GM23338 (cell line): Measurements from ENCODE around the gene ZSWIM9. TPM values are rescaled to one million over a fixed set of nuclear protein-coding genes. Genes with fewer than 3 reads are reported as not detected.

Source experiments
- ATAC-seq: fragments of 200-7000 bp; cut with Tn5 transposase; 3 replicates; pipeline ENCODE4 v1.9.1; 2020
- DNase-seq: peaks from one replicate; pipeline ENCODE4 v3.0.0-alpha.2; 2015; ENCODE audit warnings: low spot score
- H2AFZ ChIP-seq: fragments of 200-600 bp; sonication (generic); 2 replicates; pipeline ENCODE4 v1.8.0; 2016; ENCODE audit warnings: antibody characterized with exemption, mild to moderate bottlenecking, moderate library complexity
- H3F3A ChIP-seq: fragments of 200-600 bp; sonication (generic); replicated peaks from 2 replicates; pipeline ENCODE4 v1.8.0; 2017; ENCODE audit warnings: antibody characterized with exemption, mixed run types, low read depth
- H3K27ac ChIP-seq: fragments of 200-600 bp; sonication (generic); 2 replicates; pipeline ENCODE4 v1.6.1; 2016; ENCODE audit warnings: low read depth
- H3K27me3 ChIP-seq: fragments of 200-600 bp; sonication (generic); 2 replicates; pipeline ENCODE4 v1.8.0; 2016; ENCODE audit warnings: mild to moderate bottlenecking, mixed run types, moderate library complexity; ENCODE audit not compliant: insufficient read depth
- H3K36me3 ChIP-seq: fragments of 200-600 bp; sonication (generic); 2 replicates; pipeline ENCODE4 v1.8.0; 2016; ENCODE audit warnings: mild to moderate bottlenecking; ENCODE audit not compliant: insufficient read depth
- H3K4me1 ChIP-seq: fragments of 200-600 bp; sonication (generic); 2 replicates; pipeline ENCODE4 v1.8.0; 2016; ENCODE audit warnings: mild to moderate bottlenecking, moderate library complexity; ENCODE audit not compliant: insufficient read depth
- H3K4me2 ChIP-seq: fragments of 200-600 bp; sonication (generic); 2 replicates; pipeline ENCODE4 v1.7.1; 2017; ENCODE audit warnings: mixed run types
- H3K4me3 ChIP-seq: fragments of 200-600 bp; sonication (generic); 2 replicates; pipeline ENCODE4 v1.6.1; 2016; ENCODE audit warnings: mixed run types
- H3K79me2 ChIP-seq: fragments of 200-600 bp; sonication (generic); replicated peaks from 2 replicates; pipeline ENCODE4 v1.8.0; 2017; ENCODE audit warnings: mild to moderate bottlenecking; ENCODE audit not compliant: insufficient read depth
- H3K9me2 ChIP-seq: fragments of 200-600 bp; sonication (generic); 2 replicates; pipeline ENCODE4 v1.8.0; 2017; ENCODE audit not compliant: insufficient read depth
- H4K20me1 ChIP-seq: fragments of 200-600 bp; sonication (generic); replicated peaks from 2 replicates; pipeline ENCODE4 v1.8.0; 2017; ENCODE audit warnings: mild to moderate bottlenecking; ENCODE audit not compliant: insufficient read depth
- H3K27ac Mint-ChIP-seq: 2 replicates; pipeline ENCODE4 v1.8.0; 2020; ENCODE audit warnings: inconsistent platforms, mild to moderate bottlenecking, moderate library complexity, mixed read lengths
- H3K27me3 Mint-ChIP-seq: 3 replicates; pipeline ENCODE4 v1.8.0; 2022; ENCODE audit warnings: low read depth, mild to moderate bottlenecking, moderate library complexity, mixed read lengths, inconsistent platforms; ENCODE audit not compliant: insufficient read depth, poor library complexity
- H3K36me3 Mint-ChIP-seq: 3 replicates; pipeline ENCODE4 v1.8.0; 2021; ENCODE audit warnings: low read depth, mild to moderate bottlenecking, inconsistent platforms, moderate library complexity, mixed read lengths
- H3K4me1 Mint-ChIP-seq: 3 replicates; pipeline ENCODE4 v1.8.0; 2020; ENCODE audit warnings: mild to moderate bottlenecking, inconsistent platforms, mixed read lengths
- H3K4me3 Mint-ChIP-seq: 3 replicates; pipeline ENCODE4 v1.8.0; 2021; ENCODE audit warnings: moderate library complexity, mild to moderate bottlenecking, inconsistent platforms, mixed read lengths
- H3K9me3 Mint-ChIP-seq: 3 replicates; pipeline ENCODE4 v1.8.0; 2020; ENCODE audit warnings: moderate library complexity, mild to moderate bottlenecking, inconsistent platforms, mixed read lengths
- CREB1 ChIP-seq: fragments of 250-450 bp; sonication (Bioruptor Pico); IDR thresholded peaks from 2 replicates; pipeline ENCODE4 v1.5.0; 2020; ENCODE audit warnings: low read depth, mild to moderate bottlenecking, moderate library complexity
- EZH2 ChIP-seq: fragments of 200-600 bp; sonication (generic); IDR thresholded peaks from one replicate; pipeline ENCODE4 v1.8.0; 2017; ENCODE audit warnings: antibody characterized with exemption, mild to moderate bottlenecking, low read depth; ENCODE audit not compliant: unreplicated experiment
- EZH2phosphoT487 ChIP-seq: fragments of 200-600 bp; sonication (generic); IDR thresholded peaks from one replicate; pipeline ENCODE4 v1.8.1; 2018; ENCODE audit warnings: antibody characterized with exemption; ENCODE audit not compliant: unreplicated experiment
- JUNB ChIP-seq: IDR thresholded peaks from one replicate; pipeline ENCODE4 v1.6.1; 2016; ENCODE audit warnings: antibody characterized with exemption; ENCODE audit not compliant: unreplicated experiment
- NANOG ChIP-seq: IDR thresholded peaks from 2 replicates; pipeline ENCODE4 v1.6.1; 2016; ENCODE audit warnings: antibody characterized with exemption, borderline replicate concordance
- POLR2AphosphoS5 ChIP-seq: IDR thresholded peaks from 2 replicates; pipeline ENCODE4 v1.6.1; 2016; ENCODE audit warnings: antibody characterized with exemption, low read depth
- STAT1 ChIP-seq: IDR thresholded peaks from one replicate; pipeline ENCODE4 v1.6.1; 2016; ENCODE audit warnings: antibody characterized with exemption; ENCODE audit not compliant: unreplicated experiment
- ZNF114 ChIP-seq: fragments of 250-450 bp; sonication (Bioruptor Pico); IDR thresholded peaks from 2 replicates; pipeline ENCODE4 v1.5.0; 2020; ENCODE audit warnings: mild to moderate bottlenecking, moderate library complexity
- ZNF331 ChIP-seq: fragments of 250-450 bp; sonication (Bioruptor Pico); IDR thresholded peaks from 2 replicates; pipeline ENCODE4 v1.5.0; 2020; ENCODE audit warnings: low read depth, mild to moderate bottlenecking, moderate library complexity
- polyA plus RNA-seq: library from polyadenylated mRNA; unstranded; fragments of >200 nt; fragmentation: Nextera tagmentation; extraction: Ambion mirVana; gene quantifications from 2 replicates; pipeline ENCODE4 v1.2.1, GENCODE V29; 2016
- total RNA-seq: library from RNA; depleted of rRNA; stranded (reverse); fragments of >200 nt; shearing (Covaris generic); gene quantifications from 2 replicates; pipeline ENCODE4 v1.2.3, GENCODE V29; 2014
- TF ChIP-seq, protein P1 (sequence below), 2 experiments: fragments of 200-600 bp in 1 of 2; sonication (generic) in 1 of 2; conservative IDR thresholded peaks; 2 replicates each; pipeline versions ENCODE4 v1.5.1 to v1.6.1; 2016 to 2017; ENCODE audit warnings: antibody characterized with exemption in 2 of 2, low read depth in 2 of 2, mild to moderate bottlenecking in 2 of 2, moderate library complexity in 1 of 2
- TF ChIP-seq, protein P2 (sequence below): fragments of 250-450 bp; sonication (Bioruptor Pico); IDR thresholded peaks from 2 replicates; pipeline ENCODE4 v1.5.0; 2020; ENCODE audit warnings: mild to moderate bottlenecking, moderate library complexity
- TF ChIP-seq, protein P3 (sequence below): IDR thresholded peaks from one replicate; pipeline ENCODE4 v1.6.1; 2018; ENCODE audit warnings: antibody characterized with exemption; ENCODE audit not compliant: unreplicated experiment
- TF ChIP-seq, protein P4 (sequence below): IDR thresholded peaks from 2 replicates; pipeline ENCODE4 v1.6.1; 2016; ENCODE audit warnings: antibody characterized with exemption

The ZSWIM9 gene
- total and polyA plus RNA-seq, 2 experiments from 2014 or later = 2.9 to 9.1 TPM

DNA sequence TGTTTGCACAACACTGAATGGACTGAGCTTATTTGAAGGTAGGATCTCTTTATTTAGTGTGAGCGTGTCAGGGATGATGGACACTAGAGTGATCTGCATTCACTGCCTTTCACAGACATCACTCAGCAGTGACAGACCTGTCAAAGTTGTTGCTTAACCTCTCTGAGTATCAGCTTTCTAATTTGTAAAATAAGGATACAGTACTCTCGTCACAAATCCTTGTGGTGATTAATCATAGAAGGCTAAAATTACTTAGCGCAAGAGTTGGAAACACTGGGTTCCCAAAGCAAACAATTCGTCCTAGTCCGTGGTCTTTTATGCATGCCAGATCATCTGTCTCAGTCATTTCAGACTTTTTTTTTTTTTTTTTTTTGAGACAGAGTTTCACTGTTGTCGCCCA lies 68.6 kb downstream of the ZSWIM9 start:
- Mint-ChIP-seq H3K36me3 (peaks cover 9% of the 10 kb centered on the region), H3K9me3 (no peaks in the 10 kb centered on the region), H3K4me1 (peaks cover under 1% of the 10 kb centered on the region), H3K27ac (no peak overlapping the region), H3K4me3 (no peak overlapping the region), H3K27me3 (no peaks in the 10 kb centered on the region)
- no peaks in the 10 kb centered on the region; the same call in 1 of the 2 replicates for H4K20me1 ChIP-seq
- ATAC-seq (no peak), DNase-seq (no peak)
- H3K79me2 ChIP-seq = no peaks in the 10 kb centered on the region
- H3K27me3 ChIP-seq = no peaks in the 10 kb centered on the region
- TF ChIP-seq, protein P1, sequence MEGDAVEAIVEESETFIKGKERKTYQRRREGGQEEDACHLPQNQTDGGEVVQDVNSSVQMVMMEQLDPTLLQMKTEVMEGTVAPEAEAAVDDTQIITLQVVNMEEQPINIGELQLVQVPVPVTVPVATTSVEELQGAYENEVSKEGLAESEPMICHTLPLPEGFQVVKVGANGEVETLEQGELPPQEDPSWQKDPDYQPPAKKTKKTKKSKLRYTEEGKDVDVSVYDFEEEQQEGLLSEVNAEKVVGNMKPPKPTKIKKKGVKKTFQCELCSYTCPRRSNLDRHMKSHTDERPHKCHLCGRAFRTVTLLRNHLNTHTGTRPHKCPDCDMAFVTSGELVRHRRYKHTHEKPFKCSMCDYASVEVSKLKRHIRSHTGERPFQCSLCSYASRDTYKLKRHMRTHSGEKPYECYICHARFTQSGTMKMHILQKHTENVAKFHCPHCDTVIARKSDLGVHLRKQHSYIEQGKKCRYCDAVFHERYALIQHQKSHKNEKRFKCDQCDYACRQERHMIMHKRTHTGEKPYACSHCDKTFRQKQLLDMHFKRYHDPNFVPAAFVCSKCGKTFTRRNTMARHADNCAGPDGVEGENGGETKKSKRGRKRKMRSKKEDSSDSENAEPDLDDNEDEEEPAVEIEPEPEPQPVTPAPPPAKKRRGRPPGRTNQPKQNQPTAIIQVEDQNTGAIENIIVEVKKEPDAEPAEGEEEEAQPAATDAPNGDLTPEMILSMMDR (conservative IDR thresholded peaks at IDR 0.05; ENCODE audit: low read depth in 2 of 2) = no peak
- no peak for TF ChIP-seq ZNF114 (CRISPR knock-in tag)
- no peak for TF ChIP-seq STAT1
- TF ChIP-seq, protein P2, sequence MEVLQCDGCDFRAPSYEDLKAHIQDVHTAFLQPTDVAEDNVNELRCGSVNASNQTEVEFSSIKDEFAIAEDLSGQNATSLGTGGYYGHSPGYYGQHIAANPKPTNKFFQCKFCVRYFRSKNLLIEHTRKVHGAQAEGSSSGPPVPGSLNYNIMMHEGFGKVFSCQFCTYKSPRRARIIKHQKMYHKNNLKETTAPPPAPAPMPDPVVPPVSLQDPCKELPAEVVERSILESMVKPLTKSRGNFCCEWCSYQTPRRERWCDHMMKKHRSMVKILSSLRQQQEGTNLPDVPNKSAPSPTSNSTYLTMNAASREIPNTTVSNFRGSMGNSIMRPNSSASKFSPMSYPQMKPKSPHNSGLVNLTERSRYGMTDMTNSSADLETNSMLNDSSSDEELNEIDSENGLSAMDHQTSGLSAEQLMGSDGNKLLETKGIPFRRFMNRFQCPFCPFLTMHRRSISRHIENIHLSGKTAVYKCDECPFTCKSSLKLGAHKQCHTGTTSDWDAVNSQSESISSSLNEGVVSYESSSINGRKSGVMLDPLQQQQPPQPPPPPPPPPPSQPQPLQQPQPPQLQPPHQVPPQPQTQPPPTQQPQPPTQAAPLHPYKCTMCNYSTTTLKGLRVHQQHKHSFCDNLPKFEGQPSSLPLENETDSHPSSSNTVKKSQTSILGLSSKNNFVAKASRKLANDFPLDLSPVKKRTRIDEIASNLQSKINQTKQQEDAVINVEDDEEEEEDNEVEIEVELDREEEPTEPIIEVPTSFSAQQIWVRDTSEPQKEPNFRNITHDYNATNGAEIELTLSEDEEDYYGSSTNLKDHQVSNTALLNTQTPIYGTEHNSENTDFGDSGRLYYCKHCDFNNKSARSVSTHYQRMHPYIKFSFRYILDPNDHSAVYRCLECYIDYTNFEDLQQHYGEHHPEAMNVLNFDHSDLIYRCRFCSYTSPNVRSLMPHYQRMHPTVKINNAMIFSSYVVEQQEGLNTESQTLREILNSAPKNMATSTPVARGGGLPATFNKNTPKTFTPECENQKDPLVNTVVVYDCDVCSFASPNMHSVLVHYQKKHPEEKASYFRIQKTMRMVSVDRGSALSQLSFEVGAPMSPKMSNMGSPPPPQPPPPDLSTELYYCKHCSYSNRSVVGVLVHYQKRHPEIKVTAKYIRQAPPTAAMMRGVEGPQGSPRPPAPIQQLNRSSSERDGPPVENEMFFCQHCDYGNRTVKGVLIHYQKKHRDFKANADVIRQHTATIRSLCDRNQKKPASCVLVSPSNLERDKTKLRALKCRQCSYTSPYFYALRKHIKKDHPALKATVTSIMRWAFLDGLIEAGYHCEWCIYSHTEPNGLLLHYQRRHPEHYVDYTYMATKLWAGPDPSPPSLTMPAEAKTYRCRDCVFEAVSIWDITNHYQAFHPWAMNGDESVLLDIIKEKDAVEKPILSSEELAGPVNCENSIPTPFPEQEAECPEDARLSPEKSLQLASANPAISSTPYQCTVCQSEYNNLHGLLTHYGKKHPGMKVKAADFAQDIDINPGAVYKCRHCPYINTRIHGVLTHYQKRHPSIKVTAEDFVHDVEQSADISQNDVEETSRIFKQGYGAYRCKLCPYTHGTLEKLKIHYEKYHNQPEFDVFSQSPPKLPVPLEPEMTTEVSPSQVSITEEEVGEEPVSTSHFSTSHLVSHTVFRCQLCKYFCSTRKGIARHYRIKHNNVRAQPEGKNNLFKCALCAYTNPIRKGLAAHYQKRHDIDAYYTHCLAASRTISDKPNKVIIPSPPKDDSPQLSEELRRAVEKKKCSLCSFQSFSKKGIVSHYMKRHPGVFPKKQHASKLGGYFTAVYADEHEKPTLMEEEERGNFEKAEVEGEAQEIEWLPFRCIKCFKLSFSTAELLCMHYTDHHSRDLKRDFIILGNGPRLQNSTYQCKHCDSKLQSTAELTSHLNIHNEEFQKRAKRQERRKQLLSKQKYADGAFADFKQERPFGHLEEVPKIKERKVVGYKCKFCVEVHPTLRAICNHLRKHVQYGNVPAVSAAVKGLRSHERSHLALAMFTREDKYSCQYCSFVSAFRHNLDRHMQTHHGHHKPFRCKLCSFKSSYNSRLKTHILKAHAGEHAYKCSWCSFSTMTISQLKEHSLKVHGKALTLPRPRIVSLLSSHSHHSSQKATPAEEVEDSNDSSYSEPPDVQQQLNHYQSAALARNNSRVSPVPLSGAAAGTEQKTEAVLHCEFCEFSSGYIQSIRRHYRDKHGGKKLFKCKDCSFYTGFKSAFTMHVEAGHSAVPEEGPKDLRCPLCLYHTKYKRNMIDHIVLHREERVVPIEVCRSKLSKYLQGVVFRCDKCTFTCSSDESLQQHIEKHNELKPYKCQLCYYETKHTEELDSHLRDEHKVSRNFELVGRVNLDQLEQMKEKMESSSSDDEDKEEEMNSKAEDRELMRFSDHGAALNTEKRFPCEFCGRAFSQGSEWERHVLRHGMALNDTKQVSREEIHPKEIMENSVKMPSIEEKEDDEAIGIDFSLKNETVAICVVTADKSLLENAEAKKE (CRISPR knock-in tag) = no peak
- no peak for TF ChIP-seq JUNB
- TF ChIP-seq NANOG = no peak
- no peak for TF ChIP-seq EZH2phosphoT487
- no peak for TF ChIP-seq CREB1 (CRISPR knock-in tag)
- TF ChIP-seq, protein P3, sequence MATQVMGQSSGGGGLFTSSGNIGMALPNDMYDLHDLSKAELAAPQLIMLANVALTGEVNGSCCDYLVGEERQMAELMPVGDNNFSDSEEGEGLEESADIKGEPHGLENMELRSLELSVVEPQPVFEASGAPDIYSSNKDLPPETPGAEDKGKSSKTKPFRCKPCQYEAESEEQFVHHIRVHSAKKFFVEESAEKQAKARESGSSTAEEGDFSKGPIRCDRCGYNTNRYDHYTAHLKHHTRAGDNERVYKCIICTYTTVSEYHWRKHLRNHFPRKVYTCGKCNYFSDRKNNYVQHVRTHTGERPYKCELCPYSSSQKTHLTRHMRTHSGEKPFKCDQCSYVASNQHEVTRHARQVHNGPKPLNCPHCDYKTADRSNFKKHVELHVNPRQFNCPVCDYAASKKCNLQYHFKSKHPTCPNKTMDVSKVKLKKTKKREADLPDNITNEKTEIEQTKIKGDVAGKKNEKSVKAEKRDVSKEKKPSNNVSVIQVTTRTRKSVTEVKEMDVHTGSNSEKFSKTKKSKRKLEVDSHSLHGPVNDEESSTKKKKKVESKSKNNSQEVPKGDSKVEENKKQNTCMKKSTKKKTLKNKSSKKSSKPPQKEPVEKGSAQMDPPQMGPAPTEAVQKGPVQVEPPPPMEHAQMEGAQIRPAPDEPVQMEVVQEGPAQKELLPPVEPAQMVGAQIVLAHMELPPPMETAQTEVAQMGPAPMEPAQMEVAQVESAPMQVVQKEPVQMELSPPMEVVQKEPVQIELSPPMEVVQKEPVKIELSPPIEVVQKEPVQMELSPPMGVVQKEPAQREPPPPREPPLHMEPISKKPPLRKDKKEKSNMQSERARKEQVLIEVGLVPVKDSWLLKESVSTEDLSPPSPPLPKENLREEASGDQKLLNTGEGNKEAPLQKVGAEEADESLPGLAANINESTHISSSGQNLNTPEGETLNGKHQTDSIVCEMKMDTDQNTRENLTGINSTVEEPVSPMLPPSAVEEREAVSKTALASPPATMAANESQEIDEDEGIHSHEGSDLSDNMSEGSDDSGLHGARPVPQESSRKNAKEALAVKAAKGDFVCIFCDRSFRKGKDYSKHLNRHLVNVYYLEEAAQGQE = no peak
- TF ChIP-seq EZH2 = no peak
- TF ChIP-seq, protein P4, sequence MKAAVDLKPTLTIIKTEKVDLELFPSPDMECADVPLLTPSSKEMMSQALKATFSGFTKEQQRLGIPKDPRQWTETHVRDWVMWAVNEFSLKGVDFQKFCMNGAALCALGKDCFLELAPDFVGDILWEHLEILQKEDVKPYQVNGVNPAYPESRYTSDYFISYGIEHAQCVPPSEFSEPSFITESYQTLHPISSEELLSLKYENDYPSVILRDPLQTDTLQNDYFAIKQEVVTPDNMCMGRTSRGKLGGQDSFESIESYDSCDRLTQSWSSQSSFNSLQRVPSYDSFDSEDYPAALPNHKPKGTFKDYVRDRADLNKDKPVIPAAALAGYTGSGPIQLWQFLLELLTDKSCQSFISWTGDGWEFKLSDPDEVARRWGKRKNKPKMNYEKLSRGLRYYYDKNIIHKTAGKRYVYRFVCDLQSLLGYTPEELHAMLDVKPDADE = no peak
- no peak for TF ChIP-seq ZNF331
- no peak for TF ChIP-seq POLR2AphosphoS5
- H3K4me3 ChIP-seq = no peak overlapping the region
- no peaks in the 10 kb centered on the region for H3F3A ChIP-seq
- H3K9me2 ChIP-seq = no peaks in the 10 kb centered on the region
- no peaks in the 10 kb centered on the region for H3K36me3 ChIP-seq
- no peak overlapping the region for H2AFZ ChIP-seq
- H3K4me1 ChIP-seq = no peaks in the 10 kb centered on the region
- no peak overlapping the region for H3K4me2 ChIP-seq
- no peak overlapping the region for H3K27ac ChIP-seq
